DOHH2 (cell line): ENCODE data around the gene FCHSD2.
"Not testable (repeated sequence)": the region's sequence is repeated elsewhere in the genome, so short reads cannot be mapped to it uniquely, and the experiment has no call there.

ENCODE experiments used
- H3F3A ChIP-seq: fragments of 200-600 bp; sonication (generic), shearing (Covaris generic); 2 replicates; pipeline ENCODE4 v1.6.0; 2016; ENCODE audit warnings: antibody characterized with exemption, mild to moderate bottlenecking; ENCODE audit not compliant: control insufficient read depth, insufficient read depth
- H3K27ac ChIP-seq: fragments of 200-600 bp; sonication (generic); 2 replicates; pipeline ENCODE4 v1.5.1; 2014; ENCODE audit warnings: low read depth, mild to moderate bottlenecking, low read length, moderate library complexity
- H3K27me3 ChIP-seq: fragments of 200-600 bp; sonication (generic); 2 replicates; pipeline ENCODE4 v1.6.1; 2014; ENCODE audit warnings: mild to moderate bottlenecking, low read length, mixed read lengths; ENCODE audit not compliant: control insufficient read depth
- H3K36me3 ChIP-seq: fragments of 200-600 bp; sonication (generic); 2 replicates; pipeline ENCODE4 v1.6.1; 2014; ENCODE audit warnings: mild to moderate bottlenecking, low read length, moderate library complexity, mixed read lengths; ENCODE audit not compliant: control insufficient read depth
- H3K4me1 ChIP-seq: fragments of 200-600 bp; sonication (generic); 2 replicates; pipeline ENCODE4 v1.6.1; 2014; ENCODE audit warnings: mild to moderate bottlenecking, low read length, mixed read lengths; ENCODE audit not compliant: control insufficient read depth
- H3K4me2 ChIP-seq: fragments of 200-600 bp; sonication (generic); 2 replicates; pipeline ENCODE4 v1.6.0; 2014; ENCODE audit warnings: mild to moderate bottlenecking, low read length, moderate library complexity
- H3K4me3 ChIP-seq: fragments of 200-600 bp; sonication (generic); 2 replicates; pipeline ENCODE4 v1.5.1; 2014; ENCODE audit warnings: mild to moderate bottlenecking, low read length, mixed read lengths
- H3K79me2 ChIP-seq: fragments of 200-600 bp; sonication (generic); 2 replicates; pipeline ENCODE4 v1.6.1; 2014; ENCODE audit warnings: mild to moderate bottlenecking, low read length, mixed read lengths; ENCODE audit not compliant: control insufficient read depth
- H3K9me2 ChIP-seq: fragments of 200-600 bp; sonication (generic); replicated peaks from 2 replicates; pipeline ENCODE4 v1.6.1; 2014; ENCODE audit warnings: mild to moderate bottlenecking, low read length, mixed read lengths; ENCODE audit not compliant: control insufficient read depth
- H3K9me3 ChIP-seq: fragments of 200-600 bp; sonication (generic); 2 replicates; pipeline ENCODE4 v1.6.1; 2014; ENCODE audit warnings: antibody characterized with exemption, low read length, mixed read lengths; ENCODE audit not compliant: control insufficient read depth, insufficient read depth
- H4K20me1 ChIP-seq: fragments of 200-600 bp; sonication (generic); 2 replicates; pipeline ENCODE4 v1.6.0; 2014; ENCODE audit warnings: low read depth, mild to moderate bottlenecking, antibody characterized with exemption, low read length, moderate library complexity; ENCODE audit not compliant: control insufficient read depth, insufficient read depth
- EZH2phosphoT487 ChIP-seq: fragments of 200-600 bp; sonication (generic); IDR thresholded peaks from 2 replicates; pipeline ENCODE4 v1.6.1; 2017; ENCODE audit warnings: borderline replicate concordance, mild to moderate bottlenecking, antibody characterized with exemption, low read length, moderate library complexity, mixed read lengths
- TF ChIP-seq, protein P1 (sequence below): fragments of 200-600 bp; sonication (generic); IDR thresholded peaks from one replicate; pipeline ENCODE4 v1.5.1; 2014; ENCODE audit warnings: antibody characterized with exemption, mild to moderate bottlenecking, low read depth, low read length; ENCODE audit not compliant: poor library complexity, severe bottlenecking

The FCHSD2 gene

GRCh38 chr11:72807792-72808191 is 334.3 kb downstream of the FCHSD2 start:
- H3K27ac ChIP-seq, result no peak overlapping the region

DNA sequence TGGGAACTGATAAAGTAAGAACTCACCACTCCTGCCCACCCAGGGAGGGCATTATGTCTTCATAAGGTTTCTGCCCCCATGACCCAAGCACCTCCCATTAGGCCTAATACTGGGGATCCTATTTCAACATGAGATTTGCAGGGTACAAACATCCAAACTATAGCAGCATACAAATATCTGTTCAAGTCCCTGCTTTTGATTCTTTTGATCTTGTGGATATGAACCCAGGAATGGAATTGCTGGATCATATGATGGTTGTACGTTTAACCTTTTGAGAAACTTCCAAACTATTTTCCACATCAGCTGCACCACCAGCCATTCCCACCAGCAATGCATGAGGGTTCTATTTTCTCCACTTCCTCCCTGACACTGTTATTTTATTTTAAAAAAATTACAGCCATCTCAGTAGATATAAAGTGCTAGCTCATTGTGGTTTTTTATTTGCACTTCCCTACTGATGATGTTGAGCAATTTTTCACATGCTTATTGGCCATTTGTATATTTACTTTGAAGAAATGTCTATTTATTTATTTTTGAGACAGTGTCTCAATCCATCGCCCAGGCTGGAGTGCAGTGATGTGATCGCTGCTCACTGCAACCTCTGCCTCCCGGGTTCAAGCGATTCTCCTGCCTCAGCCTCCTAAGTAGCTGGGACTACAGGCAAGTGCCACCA is 335.0 kb downstream of the FCHSD2 start:
- peaks cover 21% of the 10 kb centered on the region for H3F3A ChIP-seq
- no peak overlapping the region for H3K4me3 ChIP-seq
- peaks cover 7% of the 10 kb centered on the region; the same call in 1 of the 2 replicates for H4K20me1 ChIP-seq
- peaks cover 15% of the 10 kb centered on the region for H3K79me2 ChIP-seq
- H3K4me1 ChIP-seq, result peaks cover 38% of the 10 kb centered on the region
- H3K27ac ChIP-seq, result no peak overlapping the region
- no peaks in the 10 kb centered on the region for H3K9me2 ChIP-seq
- no peak for TF ChIP-seq EZH2phosphoT487
- TF ChIP-seq, protein P1, sequence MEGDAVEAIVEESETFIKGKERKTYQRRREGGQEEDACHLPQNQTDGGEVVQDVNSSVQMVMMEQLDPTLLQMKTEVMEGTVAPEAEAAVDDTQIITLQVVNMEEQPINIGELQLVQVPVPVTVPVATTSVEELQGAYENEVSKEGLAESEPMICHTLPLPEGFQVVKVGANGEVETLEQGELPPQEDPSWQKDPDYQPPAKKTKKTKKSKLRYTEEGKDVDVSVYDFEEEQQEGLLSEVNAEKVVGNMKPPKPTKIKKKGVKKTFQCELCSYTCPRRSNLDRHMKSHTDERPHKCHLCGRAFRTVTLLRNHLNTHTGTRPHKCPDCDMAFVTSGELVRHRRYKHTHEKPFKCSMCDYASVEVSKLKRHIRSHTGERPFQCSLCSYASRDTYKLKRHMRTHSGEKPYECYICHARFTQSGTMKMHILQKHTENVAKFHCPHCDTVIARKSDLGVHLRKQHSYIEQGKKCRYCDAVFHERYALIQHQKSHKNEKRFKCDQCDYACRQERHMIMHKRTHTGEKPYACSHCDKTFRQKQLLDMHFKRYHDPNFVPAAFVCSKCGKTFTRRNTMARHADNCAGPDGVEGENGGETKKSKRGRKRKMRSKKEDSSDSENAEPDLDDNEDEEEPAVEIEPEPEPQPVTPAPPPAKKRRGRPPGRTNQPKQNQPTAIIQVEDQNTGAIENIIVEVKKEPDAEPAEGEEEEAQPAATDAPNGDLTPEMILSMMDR, result no peak
- H3K9me3 ChIP-seq, result no peaks in the 10 kb centered on the region
- no peaks in the 10 kb centered on the region for H3K27me3 ChIP-seq
- no peak overlapping the region for H3K4me2 ChIP-seq
- peaks cover 41% of the 10 kb centered on the region for H3K36me3 ChIP-seq

More at GRCh38 chr11:72807792-72808191, 334.3 kb downstream of the FCHSD2 start:
- Histone ChIP-seq H3K4me2 (no peak overlapping the region), H3K36me3 (peaks cover 44% of the 10 kb centered on the region), H3F3A (peaks cover 21% of the 10 kb centered on the region), H3K27me3 (no peaks in the 10 kb centered on the region), H3K4me3 (no peak overlapping the region), H3K9me3 (no peaks in the 10 kb centered on the region), H3K79me2 (peaks cover 21% of the 10 kb centered on the region), H3K9me2 (no peaks in the 10 kb centered on the region), H4K20me1 (peaks cover 7% of the 10 kb centered on the region; the same call in 1 of the 2 replicates), H3K4me1 (peaks cover 41% of the 10 kb centered on the region)
- TF ChIP-seq EZH2phosphoT487, result no peak
- TF ChIP-seq, protein P1, result no peak

DNA sequence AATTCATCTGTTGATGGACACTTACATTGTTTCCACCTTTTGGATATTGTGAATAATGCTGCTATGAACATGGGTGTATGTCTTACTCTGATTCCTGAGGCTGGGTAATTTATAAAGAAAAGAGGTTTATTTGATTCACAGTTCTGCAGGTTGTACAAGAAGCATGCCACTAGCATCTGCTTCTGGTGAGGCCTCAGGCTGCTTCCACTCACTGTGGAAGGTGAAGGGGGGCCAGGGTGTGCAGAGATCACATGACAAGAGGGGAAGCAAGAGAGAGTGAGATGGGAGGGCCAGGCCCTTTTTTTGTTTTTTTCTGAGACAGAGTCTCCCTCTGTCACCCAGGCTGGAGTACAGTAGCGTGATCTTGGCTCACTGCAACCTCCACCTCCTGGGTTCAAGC is 335.7 kb downstream of the FCHSD2 start:
- not testable (repeated sequence) for H3K4me3 ChIP-seq, H3K27ac ChIP-seq, H3K9me2 ChIP-seq, H3K4me2 ChIP-seq, H3K9me3 ChIP-seq, H3K79me2 ChIP-seq, H4K20me1 ChIP-seq, H3K27me3 ChIP-seq
- peaks cover 30% of the 10 kb centered on the region for H3K4me1 ChIP-seq
- H3K36me3 ChIP-seq, result peaks cover 33% of the 10 kb centered on the region
- H3F3A ChIP-seq, result peaks cover 21% of the 10 kb centered on the region

DNA sequence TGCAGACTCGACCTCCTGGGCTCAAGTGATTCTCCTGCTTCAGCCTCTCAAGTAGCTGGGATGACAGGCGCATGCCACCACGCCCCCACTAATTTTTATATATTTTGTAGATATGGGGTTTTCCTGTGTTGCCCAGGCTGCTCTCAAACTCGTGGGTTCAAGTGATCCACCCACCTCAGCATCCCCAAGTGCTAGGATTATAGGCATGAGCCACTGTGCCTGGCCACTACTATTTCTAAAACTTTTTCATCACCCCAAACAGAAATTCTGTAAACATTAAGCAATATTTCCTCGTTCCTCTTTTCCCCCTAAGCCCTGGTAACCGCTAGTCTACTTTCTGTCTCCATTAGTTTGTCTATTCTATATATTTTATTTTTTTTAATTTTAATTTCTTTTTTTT is 336.9 kb downstream of the FCHSD2 start:
- no peak for TF ChIP-seq EZH2phosphoT487
- TF ChIP-seq, protein P1, result no peak
- Histone ChIP-seq H3F3A (peaks cover 17% of the 10 kb centered on the region), H3K79me2 (peaks cover under 1% of the 10 kb centered on the region; the same call in 1 of the 2 replicates)

More for the DNA sequence above, 336.9 kb downstream of the FCHSD2 start:
- Histone ChIP-seq H4K20me1 (peaks cover 2% of the 10 kb centered on the region; the same call in 1 of the 2 replicates), H3K27ac (no peak overlapping the region), H3K36me3 (peaks cover 23% of the 10 kb centered on the region), H3K4me3 (no peak overlapping the region), H3K4me2 (no peak overlapping the region), H3K9me3 (no peaks in the 10 kb centered on the region), H3K9me2 (no peaks in the 10 kb centered on the region), H3K4me1 (peaks cover 23% of the 10 kb centered on the region), H3K27me3 (no peaks in the 10 kb centered on the region)
